ENCODE measurements around the gene KLHL20.
"Not testable (repeated sequence)": the region's sequence is repeated elsewhere in the genome, so short reads cannot be mapped to it uniquely, and the experiment has no call there.

Gene KLHL20

DNA sequence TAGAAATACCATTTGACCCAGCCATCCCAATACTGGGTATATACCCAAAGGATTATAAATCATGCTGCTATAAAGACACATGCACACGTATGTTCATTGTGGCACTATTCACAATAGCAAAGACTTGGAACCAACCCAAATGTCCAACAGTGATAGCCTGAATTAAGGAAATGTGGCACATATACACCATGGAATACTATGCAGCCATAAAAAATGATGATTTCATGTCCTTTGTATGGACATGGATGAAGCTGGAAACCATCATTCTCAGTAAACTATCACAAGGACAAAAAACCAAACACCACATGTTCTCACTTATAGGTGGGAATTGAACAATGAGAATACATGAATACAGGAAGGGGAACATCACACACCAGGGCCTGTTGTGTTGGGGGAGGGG lies 16.6 kb downstream of the KLHL20 start:
- Mint-ChIP-seq H3K36me3 (peaks cover 25% of the 10 kb centered on the region), H3K4me1 (peaks cover 15% of the 10 kb centered on the region)
- not testable (repeated sequence) for H3K27me3 Mint-ChIP-seq, H3K27ac Mint-ChIP-seq, H3K9me3 Mint-ChIP-seq, H3K4me3 Mint-ChIP-seq

- Mint-ChIP-seq H3K4me3 (no peak overlapping the region), H3K4me1 (peaks cover 37% of the 10 kb centered on the region), H3K36me3 (peaks cover 34% of the 10 kb centered on the region), H3K27me3 (no peaks in the 10 kb centered on the region), H3K9me3 (peaks cover 6% of the 10 kb centered on the region), H3K27ac (no peak overlapping the region)
These were observed 19.1 kb downstream of the KLHL20 start for GRCh38 chr1:173733912-173734311.

DNA sequence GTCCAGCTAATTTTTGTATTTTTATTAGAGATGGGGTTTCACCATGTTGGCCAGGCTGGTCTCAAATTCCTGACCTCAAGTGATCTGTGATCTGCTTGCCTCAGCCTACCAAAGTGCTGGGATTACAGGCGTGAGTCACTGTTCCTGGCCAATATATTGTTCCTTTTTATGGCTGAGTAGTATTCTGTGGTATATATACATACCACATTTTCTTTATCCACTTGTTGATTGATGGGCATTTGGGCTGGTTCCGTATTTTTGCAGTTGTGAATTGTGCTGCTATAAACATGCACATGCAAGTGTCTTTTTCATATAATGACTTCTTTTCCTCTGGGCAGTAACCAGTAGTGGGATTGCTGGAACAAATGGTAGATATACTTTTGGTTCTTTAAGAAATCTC lies 21.3 kb downstream of the KLHL20 start:
- not testable (repeated sequence) for H3K27ac Mint-ChIP-seq, H3K9me3 Mint-ChIP-seq, H3K4me3 Mint-ChIP-seq, H3K27me3 Mint-ChIP-seq
- Mint-ChIP-seq H3K36me3 (peaks cover 49% of the 10 kb centered on the region), H3K4me1 (peaks cover 58% of the 10 kb centered on the region)

GRCh38 chr1:173742203-173742886 lies 27.6 kb downstream of the KLHL20 start:
- peaks cover 6% of the 10 kb centered on the region for H3K9me3 Mint-ChIP-seq
- peaks cover 79% of the 10 kb centered on the region for H3K4me1 Mint-ChIP-seq
- H3K27ac Mint-ChIP-seq: no peak overlapping the region
- no peaks in the 10 kb centered on the region for H3K27me3 Mint-ChIP-seq
- H3K4me3 Mint-ChIP-seq: no peak overlapping the region
- peaks cover 48% of the 10 kb centered on the region for H3K36me3 Mint-ChIP-seq

DNA sequence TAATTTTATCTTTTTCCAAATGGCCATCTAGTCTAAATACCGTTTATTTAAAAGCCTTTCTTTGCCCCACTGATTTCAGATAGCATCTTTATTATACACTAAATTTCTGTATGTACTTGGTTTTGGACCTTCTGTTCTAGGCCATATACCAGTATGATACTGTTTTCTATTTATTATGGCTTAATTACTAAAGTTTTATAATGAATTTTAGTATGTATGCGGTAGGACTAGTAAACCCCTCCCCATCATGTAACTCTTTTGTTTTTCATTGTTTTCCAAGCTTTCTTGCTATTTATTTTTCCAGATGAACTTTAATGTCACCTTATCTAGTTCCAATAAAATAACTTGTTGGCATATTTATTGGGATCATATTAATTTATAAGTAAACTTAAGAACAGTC lies 29.9 kb downstream of the KLHL20 start:
- H3K9me3 Mint-ChIP-seq: no peaks in the 10 kb centered on the region
- H3K27me3 Mint-ChIP-seq: no peaks in the 10 kb centered on the region
- H3K27ac Mint-ChIP-seq: no peak overlapping the region
- peaks cover 41% of the 10 kb centered on the region for H3K36me3 Mint-ChIP-seq
- peaks cover 67% of the 10 kb centered on the region for H3K4me1 Mint-ChIP-seq
- no peak overlapping the region for H3K4me3 Mint-ChIP-seq

GRCh38 chr1:173749137-173749536 lies 34.4 kb downstream of the KLHL20 start:
- peaks cover 33% of the 10 kb centered on the region for H3K4me1 Mint-ChIP-seq
- H3K9me3 Mint-ChIP-seq: no peaks in the 10 kb centered on the region
- H3K36me3 Mint-ChIP-seq: peaks cover 19% of the 10 kb centered on the region
- no peak overlapping the region for H3K4me3 Mint-ChIP-seq
- no peaks in the 10 kb centered on the region for H3K27me3 Mint-ChIP-seq
- no peak overlapping the region for H3K27ac Mint-ChIP-seq

- H3K36me3 Mint-ChIP-seq: peaks cover 28% of the 10 kb centered on the region
These were observed 39.0 kb downstream of the KLHL20 start for GRCh38 chr1:173753830-173754229.

DNA sequence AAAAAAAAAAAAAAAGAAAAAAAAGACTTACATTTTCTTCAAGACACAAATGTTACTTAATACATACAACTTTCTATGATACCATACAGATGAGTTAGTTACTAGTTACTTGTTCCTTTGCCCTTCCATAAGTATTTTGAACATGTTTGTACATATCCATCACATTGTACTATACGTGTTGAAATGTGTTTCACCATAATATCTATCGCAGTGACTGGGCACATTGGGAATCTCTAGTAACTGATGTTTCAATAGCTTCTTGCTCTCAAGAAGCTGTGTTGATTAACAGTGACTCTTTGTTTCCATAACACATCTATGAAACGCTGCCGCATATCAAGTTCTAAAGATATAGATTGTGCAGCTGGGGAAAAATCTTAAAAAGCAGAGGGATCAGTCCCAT lies 42.9 kb downstream of the KLHL20 start:
- Mint-ChIP-seq H3K27me3 (no peaks in the 10 kb centered on the region), H3K4me1 (peaks cover 7% of the 10 kb centered on the region)

More at GRCh38 chr1:173753830-173754229, 39.0 kb downstream of the KLHL20 start:
- Mint-ChIP-seq H3K4me3 (no peak overlapping the region), H3K27ac (no peak overlapping the region), H3K4me1 (peaks cover 4% of the 10 kb centered on the region), H3K9me3 (no peaks in the 10 kb centered on the region), H3K27me3 (no peaks in the 10 kb centered on the region)

GRCh38 chr1:173758110-173758509 lies 43.3 kb downstream of the KLHL20 start:
- Mint-ChIP-seq H3K36me3 (peaks cover 51% of the 10 kb centered on the region), H3K27ac (no peak overlapping the region), H3K4me1 (peaks cover 7% of the 10 kb centered on the region), H3K9me3 (peaks cover 13% of the 10 kb centered on the region), H3K27me3 (no peaks in the 10 kb centered on the region), H3K4me3 (no peak overlapping the region)

More for the DNA sequence above, 42.9 kb downstream of the KLHL20 start:
- no peak overlapping the region for H3K4me3 Mint-ChIP-seq
- H3K27ac Mint-ChIP-seq: no peak overlapping the region
- peaks cover 9% of the 10 kb centered on the region for H3K9me3 Mint-ChIP-seq
- peaks cover 46% of the 10 kb centered on the region for H3K36me3 Mint-ChIP-seq

GRCh38 chr1:173758980-173759379 lies 44.2 kb downstream of the KLHL20 start:
- Mint-ChIP-seq H3K4me1 (peaks cover 7% of the 10 kb centered on the region), H3K27me3 (no peaks in the 10 kb centered on the region), H3K4me3 (no peak overlapping the region), H3K9me3 (peaks cover 14% of the 10 kb centered on the region), H3K27ac (no peak overlapping the region), H3K36me3 (peaks cover 55% of the 10 kb centered on the region)

DNA sequence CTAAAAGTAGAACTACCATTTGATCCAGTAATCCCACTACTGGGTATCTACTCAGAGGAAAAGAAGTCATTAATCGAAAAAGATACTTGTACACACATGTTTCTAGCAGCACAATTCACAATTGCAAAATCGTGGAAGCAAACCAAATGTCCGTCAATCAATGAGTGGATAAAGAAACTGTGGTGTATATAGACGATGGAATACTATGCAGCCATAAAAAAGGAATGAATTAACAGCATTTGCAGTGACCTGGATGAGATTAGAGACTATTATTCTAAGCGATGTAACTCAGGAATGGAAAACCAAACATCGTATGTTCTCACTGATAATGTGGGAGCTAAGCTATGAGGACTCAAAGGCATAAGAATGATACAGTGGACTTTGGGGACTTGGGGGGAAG lies 49.5 kb downstream of the KLHL20 start:
- not testable (repeated sequence) for H3K27ac Mint-ChIP-seq, H3K27me3 Mint-ChIP-seq, H3K4me3 Mint-ChIP-seq
- H3K9me3 Mint-ChIP-seq: peaks cover 14% of the 10 kb centered on the region
- peaks cover 47% of the 10 kb centered on the region for H3K36me3 Mint-ChIP-seq
- peaks cover 11% of the 10 kb centered on the region for H3K4me1 Mint-ChIP-seq

GRCh38 chr1:173768206-173768605 lies 53.4 kb downstream of the KLHL20 start:
- H3K4me1 Mint-ChIP-seq: peaks cover 7% of the 10 kb centered on the region
- H3K27me3 Mint-ChIP-seq: no peaks in the 10 kb centered on the region
- peaks cover 19% of the 10 kb centered on the region for H3K36me3 Mint-ChIP-seq
- peaks cover under 1% of the 10 kb centered on the region for H3K9me3 Mint-ChIP-seq
- H3K4me3 Mint-ChIP-seq: no peak overlapping the region
- H3K27ac Mint-ChIP-seq: no peak overlapping the region

- no peaks in the 10 kb centered on the region for H3K27me3 Mint-ChIP-seq
- H3K9me3 Mint-ChIP-seq: no peaks in the 10 kb centered on the region
- H3K4me3 Mint-ChIP-seq: no peak overlapping the region
- peaks cover 16% of the 10 kb centered on the region for H3K36me3 Mint-ChIP-seq
- peak overlapping the region; percentile 0 for H3K27ac Mint-ChIP-seq
- peaks cover 7% of the 10 kb centered on the region for H3K4me1 Mint-ChIP-seq
These were observed 54.0 kb downstream of the KLHL20 start for GRCh38 chr1:173768827-173769226.

GRCh38 chr1:173770330-173770729 lies 55.5 kb downstream of the KLHL20 start:
- H3K9me3 Mint-ChIP-seq, H3K4me3 Mint-ChIP-seq, H3K27me3 Mint-ChIP-seq, H3K4me1 Mint-ChIP-seq, H3K36me3 Mint-ChIP-seq: not testable (repeated sequence)
- peak overlapping the region; percentile 69 for H3K27ac Mint-ChIP-seq

- H3K36me3 Mint-ChIP-seq: peaks cover 15% of the 10 kb centered on the region
- H3K27ac Mint-ChIP-seq: peak overlapping the region; percentile 20
- peaks cover 7% of the 10 kb centered on the region for H3K4me1 Mint-ChIP-seq
These were observed 56.8 kb downstream of the KLHL20 start for GRCh38 chr1:173771560-173771959.

GRCh38 chr1:173775578-173776226 lies 60.9 kb downstream of the KLHL20 start:
- peaks cover 4% of the 10 kb centered on the region for H3K4me1 Mint-ChIP-seq
- H3K27ac Mint-ChIP-seq: no peak overlapping the region
- H3K36me3 Mint-ChIP-seq: peaks cover 28% of the 10 kb centered on the region
- H3K27me3 Mint-ChIP-seq: no peaks in the 10 kb centered on the region
- H3K9me3 Mint-ChIP-seq: no peaks in the 10 kb centered on the region
- no peak overlapping the region for H3K4me3 Mint-ChIP-seq

More at GRCh38 chr1:173771560-173771959, 56.8 kb downstream of the KLHL20 start:
- Mint-ChIP-seq H3K4me3 (no peak overlapping the region), H3K27me3 (no peaks in the 10 kb centered on the region), H3K9me3 (no peaks in the 10 kb centered on the region)
